DMS153 treated with DMSO at 0.1 percent for 48 hours (cell line): Measurements from ENCODE around the gene CAMKK1.
"Not testable (repeated sequence)": the region's sequence is repeated elsewhere in the genome, so short reads cannot be mapped to it uniquely, and the experiment has no call there.

Experiments used
- DNase-seq: peaks from one replicate; lab custom pipeline; 2025; ENCODE audit not compliant: unreplicated experiment; lab: John Stamatoyannopoulos, UW

The CAMKK1 gene

GRCh38 chr17:3848229-3848835 lies 44.5 kb downstream of the CAMKK1 start:
- DNase-seq, result no peak

GRCh38 chr17:3847165-3847670 lies 45.6 kb downstream of the CAMKK1 start:
- no peak for DNase-seq

DNA sequence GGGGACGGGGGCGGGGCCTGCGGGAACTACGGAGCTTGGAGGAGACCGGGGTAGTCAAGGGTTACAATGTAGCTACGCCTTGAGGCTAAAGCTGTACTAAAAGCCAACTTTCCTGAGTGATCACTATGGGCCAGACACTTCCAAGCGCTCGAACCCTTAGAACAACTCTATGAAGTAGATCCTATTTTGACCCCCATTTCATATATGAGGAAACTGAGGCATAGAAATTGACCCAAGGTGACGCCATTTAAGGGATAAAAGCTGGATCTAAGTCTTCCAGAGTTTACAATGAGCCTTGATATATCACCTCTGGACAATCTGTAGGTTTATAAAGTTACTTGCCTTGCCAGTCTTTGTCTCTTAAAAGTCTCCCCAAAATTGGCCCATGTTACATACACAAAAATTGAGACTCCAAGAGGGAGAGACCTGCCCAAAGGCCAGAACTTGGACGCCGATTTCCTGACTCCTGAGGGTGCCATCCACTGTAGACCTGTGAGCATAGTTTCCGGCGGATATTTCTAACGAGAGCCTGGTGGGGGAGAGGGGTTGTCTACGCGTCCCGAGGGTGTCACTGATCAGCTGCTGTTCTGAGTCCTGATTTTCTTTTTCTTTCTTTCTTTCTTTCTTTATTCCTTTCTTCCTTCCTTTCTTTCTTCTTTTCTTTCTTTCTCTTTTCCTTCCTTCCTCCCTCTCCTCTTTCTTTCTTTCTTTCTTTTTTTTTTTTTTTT lies 46.3 kb downstream of the CAMKK1 start:
- no peak for DNase-seq

DNA sequence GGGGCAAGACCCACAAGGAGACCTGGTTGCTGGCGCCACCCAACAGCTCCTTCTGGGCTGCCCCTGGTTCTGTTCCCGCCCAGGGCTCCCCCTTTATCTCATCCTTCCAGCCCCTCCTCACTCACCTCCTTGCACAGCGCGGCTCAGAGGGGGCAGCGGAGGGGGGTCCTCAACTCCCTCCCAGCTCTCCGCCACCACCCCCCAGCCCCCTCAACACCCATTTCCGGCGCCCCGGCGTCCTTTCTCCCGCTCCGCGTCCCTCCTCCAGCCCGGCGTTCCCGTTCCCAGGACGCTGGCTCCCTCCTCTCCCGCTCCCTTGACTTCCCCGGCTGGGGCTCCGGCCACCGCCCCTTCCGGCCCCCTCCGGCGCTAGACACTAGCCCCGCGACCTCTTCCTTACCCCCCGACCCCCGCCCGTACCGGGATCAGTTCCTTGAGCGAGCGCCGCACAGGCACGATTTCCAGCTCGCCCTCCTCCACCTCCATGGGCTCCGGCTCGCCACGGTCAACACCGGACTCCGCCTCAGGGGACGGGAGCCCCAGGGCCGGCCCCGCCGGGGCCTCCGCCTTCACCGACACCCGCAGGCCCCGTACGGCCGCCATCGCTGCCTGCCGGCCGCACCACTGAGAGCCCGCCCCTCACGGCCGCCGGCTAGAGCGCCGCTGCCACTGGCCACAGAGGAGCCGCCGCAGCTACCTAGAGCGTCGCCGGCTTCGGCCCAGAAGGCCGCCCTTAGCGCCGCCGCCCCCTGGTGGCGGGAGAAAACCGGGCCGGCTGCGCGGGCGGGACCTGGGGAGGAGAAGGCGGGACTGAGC lies 47.0 kb downstream of the CAMKK1 start, which contains the start of gene NCBP3:
NCBP3 (minus strand) TSS at position 626 of the 816 bp plus-strand sequence; CDS start at position 603, 23 bp downstream.
- DNase-seq, result peak; percentile 35

DNA sequence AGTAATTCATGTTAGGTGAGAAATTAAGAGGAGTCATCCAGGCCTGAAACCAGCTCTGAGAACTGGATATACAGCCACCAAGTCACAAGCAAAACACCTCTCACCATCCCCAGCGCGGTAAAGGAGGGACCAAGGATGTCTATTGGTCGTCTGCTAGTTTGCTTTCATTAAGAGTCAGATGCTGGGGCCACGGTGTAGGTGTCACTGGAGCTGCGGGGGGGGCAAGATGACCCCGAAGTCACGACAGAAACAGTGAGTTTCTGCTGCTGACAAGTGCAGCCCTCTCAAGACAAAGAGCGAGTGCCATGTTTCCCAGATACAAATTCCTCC lies 47.6 kb downstream of the CAMKK1 start:
- no peak for DNase-seq

GRCh38 chr17:3844556-3844955 lies 48.3 kb downstream of the CAMKK1 start:
- not testable (repeated sequence) for DNase-seq

- no peak for DNase-seq
These were observed 48.8 kb downstream of the CAMKK1 start for GRCh38 chr17:3843935-3844516.

GRCh38 chr17:3838206-3838605 lies 54.6 kb downstream of the CAMKK1 start:
- DNase-seq, result no peak

GRCh38 chr17:3836551-3836950 lies 56.3 kb downstream of the CAMKK1 start:
- no peak for DNase-seq

DNA sequence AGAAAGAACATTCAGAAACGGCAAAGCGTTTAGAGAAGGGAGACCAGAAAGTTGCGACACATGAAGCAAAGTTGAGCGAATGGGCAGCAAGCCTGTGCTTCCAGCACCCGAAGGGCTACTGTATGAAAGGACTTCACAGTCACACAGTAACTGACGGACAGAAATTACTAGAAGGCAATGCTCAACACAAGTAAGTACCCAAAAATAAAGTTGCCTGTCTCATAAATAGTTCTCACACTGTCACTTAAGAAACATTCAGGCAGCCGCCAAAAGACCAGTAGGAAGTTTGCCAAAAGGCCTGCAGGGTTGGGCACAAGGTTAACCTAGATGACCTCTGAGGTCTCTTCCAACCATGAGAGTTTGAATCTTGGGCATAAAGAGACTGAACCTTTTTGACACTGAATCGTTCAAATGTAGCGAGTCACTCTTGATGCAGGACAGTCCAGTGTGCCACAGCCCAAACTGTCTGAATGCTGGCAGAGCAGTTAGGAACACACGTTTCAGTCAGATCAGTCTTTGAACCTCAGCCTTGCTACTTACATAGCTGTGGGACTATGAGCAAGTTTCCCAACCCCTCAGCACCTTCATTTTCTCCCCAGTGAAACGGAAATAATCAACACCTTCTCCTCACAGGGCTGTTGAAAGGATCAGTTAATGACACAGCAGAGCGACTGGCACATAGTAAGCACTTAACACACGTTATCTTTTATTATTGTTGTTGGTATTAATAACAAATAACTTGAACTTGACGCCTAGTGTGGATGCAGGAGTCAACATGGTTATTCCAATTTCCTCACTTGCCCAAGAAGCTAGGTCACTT lies 57.2 kb downstream of the CAMKK1 start:
- DNase-seq, result no peak

- DNase-seq, result no peak
These were observed 58.0 kb downstream of the CAMKK1 start for GRCh38 chr17:3834811-3835210.

DNA sequence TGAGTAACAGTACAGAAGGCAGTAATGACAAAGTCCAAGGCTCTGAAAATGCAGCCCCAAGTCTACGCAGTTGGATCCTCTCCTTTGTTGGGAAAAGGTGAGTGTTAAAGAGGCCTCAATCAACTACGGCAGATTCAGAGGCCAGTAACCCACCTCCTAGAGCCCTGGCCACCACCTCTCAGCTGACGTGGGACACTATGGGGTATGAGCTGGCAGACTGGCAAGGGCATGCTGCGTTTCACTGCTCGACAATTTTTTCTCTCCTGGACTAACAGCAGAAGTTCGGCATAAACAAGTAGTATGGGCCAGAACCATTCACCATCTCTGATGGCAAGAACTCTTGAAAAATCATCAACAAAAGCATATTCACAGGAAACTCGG lies 64.0 kb downstream of the CAMKK1 start:
- DNase-seq, result no peak

DNA sequence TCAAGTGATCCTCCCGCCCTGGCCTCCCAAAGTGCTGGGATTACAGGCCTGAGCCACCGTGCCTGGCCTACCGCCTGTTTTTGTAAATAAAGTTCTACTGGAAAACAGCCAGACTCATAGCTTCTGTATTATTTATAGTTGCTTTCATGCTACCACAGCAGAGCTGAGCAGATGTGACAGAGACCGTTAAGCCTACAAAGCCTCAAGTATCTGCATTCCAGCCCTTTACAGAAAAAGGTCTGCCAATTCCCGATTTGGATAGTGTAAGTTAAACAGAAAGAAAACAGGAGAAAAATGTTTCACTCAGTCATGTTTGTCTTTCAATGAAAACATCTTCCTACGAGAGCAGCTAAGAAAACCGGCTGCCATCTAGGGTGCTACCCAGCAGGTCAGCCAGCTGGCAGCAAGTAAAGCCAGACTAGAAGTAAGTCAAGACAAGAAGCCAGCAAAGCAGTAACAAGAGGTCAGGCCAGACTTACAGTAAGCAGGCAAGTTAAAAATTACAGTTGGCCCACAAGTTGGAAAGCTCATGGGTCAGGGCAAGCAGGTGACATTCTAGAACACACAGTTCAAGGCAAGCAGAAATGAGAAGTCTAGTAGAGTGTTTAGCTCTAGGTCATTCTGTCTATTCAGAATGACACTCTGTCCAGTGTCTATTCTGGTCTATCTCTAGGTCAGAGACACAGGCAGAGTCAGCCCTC lies 64.6 kb downstream of the CAMKK1 start:
- no peak for DNase-seq

- peak; percentile 1 for DNase-seq
These were observed 65.6 kb downstream of the CAMKK1 start for GRCh38 chr17:3827124-3827773.

GRCh38 chr17:3826191-3826590 lies 66.7 kb downstream of the CAMKK1 start:
- no peak for DNase-seq

GRCh38 chr17:3821101-3821500 lies 71.8 kb downstream of the CAMKK1 start:
- DNase-seq, result no peak

GRCh38 chr17:3818786-3819185 lies 74.1 kb downstream of the CAMKK1 start:
- no peak for DNase-seq

- DNase-seq, result no peak
These were observed 74.8 kb downstream of the CAMKK1 start for GRCh38 chr17:3817851-3818605.

DNA sequence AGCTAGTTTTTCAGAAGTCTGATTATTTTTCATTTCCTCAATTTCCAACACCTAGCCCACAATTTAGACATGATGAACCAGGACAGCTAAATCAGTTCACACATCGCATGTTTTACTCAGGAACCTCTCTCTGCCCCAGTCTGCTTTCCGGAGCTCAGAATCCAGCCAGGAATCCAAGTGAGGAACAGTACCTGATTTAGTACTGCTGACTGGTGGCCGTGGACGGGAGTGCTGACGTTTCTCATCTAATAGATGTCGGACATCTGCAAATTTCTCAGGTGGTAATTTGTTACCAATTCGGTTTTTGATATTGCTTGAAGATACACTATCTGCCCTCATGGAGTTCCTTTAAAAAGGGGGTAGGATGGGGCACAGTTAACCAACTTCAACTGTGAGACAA lies 76.9 kb downstream of the CAMKK1 start:
- no peak for DNase-seq
